GM23338 (cell line): ENCODE measurements around the gene TCHH. TPM values are rescaled to one million over a fixed set of nuclear protein-coding genes. Genes with fewer than 3 reads are reported as not detected.

ENCODE experiments used
- ATAC-seq: fragments of 200-7000 bp; cut with Tn5 transposase; 3 replicates; pipeline ENCODE4 v1.9.1; 2020
- DNase-seq: peaks from one replicate; pipeline ENCODE4 v3.0.0-alpha.2; 2015; ENCODE audit warnings: low spot score
- H2AFZ ChIP-seq: fragments of 200-600 bp; sonication (generic); 2 replicates; pipeline ENCODE4 v1.8.0; 2016; ENCODE audit warnings: antibody characterized with exemption, mild to moderate bottlenecking, moderate library complexity
- H3F3A ChIP-seq: fragments of 200-600 bp; sonication (generic); replicated peaks from 2 replicates; pipeline ENCODE4 v1.8.0; 2017; ENCODE audit warnings: antibody characterized with exemption, mixed run types, low read depth
- H3K27ac ChIP-seq: fragments of 200-600 bp; sonication (generic); 2 replicates; pipeline ENCODE4 v1.6.1; 2016; ENCODE audit warnings: low read depth
- H3K27me3 ChIP-seq: fragments of 200-600 bp; sonication (generic); 2 replicates; pipeline ENCODE4 v1.8.0; 2016; ENCODE audit warnings: mild to moderate bottlenecking, mixed run types, moderate library complexity; ENCODE audit not compliant: insufficient read depth
- H3K36me3 ChIP-seq: fragments of 200-600 bp; sonication (generic); 2 replicates; pipeline ENCODE4 v1.8.0; 2016; ENCODE audit warnings: mild to moderate bottlenecking; ENCODE audit not compliant: insufficient read depth
- H3K4me1 ChIP-seq: fragments of 200-600 bp; sonication (generic); 2 replicates; pipeline ENCODE4 v1.8.0; 2016; ENCODE audit warnings: mild to moderate bottlenecking, moderate library complexity; ENCODE audit not compliant: insufficient read depth
- H3K4me2 ChIP-seq: fragments of 200-600 bp; sonication (generic); 2 replicates; pipeline ENCODE4 v1.7.1; 2017; ENCODE audit warnings: mixed run types
- H3K4me3 ChIP-seq: fragments of 200-600 bp; sonication (generic); 2 replicates; pipeline ENCODE4 v1.6.1; 2016; ENCODE audit warnings: mixed run types
- H3K79me2 ChIP-seq: fragments of 200-600 bp; sonication (generic); replicated peaks from 2 replicates; pipeline ENCODE4 v1.8.0; 2017; ENCODE audit warnings: mild to moderate bottlenecking; ENCODE audit not compliant: insufficient read depth
- H3K9me2 ChIP-seq: fragments of 200-600 bp; sonication (generic); 2 replicates; pipeline ENCODE4 v1.8.0; 2017; ENCODE audit not compliant: insufficient read depth
- H4K20me1 ChIP-seq: fragments of 200-600 bp; sonication (generic); replicated peaks from 2 replicates; pipeline ENCODE4 v1.8.0; 2017; ENCODE audit warnings: mild to moderate bottlenecking; ENCODE audit not compliant: insufficient read depth
- H3K27ac Mint-ChIP-seq: 2 replicates; pipeline ENCODE4 v1.8.0; 2020; ENCODE audit warnings: inconsistent platforms, mild to moderate bottlenecking, moderate library complexity, mixed read lengths
- H3K27me3 Mint-ChIP-seq: 3 replicates; pipeline ENCODE4 v1.8.0; 2022; ENCODE audit warnings: low read depth, mild to moderate bottlenecking, moderate library complexity, mixed read lengths, inconsistent platforms; ENCODE audit not compliant: insufficient read depth, poor library complexity
- H3K36me3 Mint-ChIP-seq: 3 replicates; pipeline ENCODE4 v1.8.0; 2021; ENCODE audit warnings: low read depth, mild to moderate bottlenecking, inconsistent platforms, moderate library complexity, mixed read lengths
- H3K4me1 Mint-ChIP-seq: 3 replicates; pipeline ENCODE4 v1.8.0; 2020; ENCODE audit warnings: mild to moderate bottlenecking, inconsistent platforms, mixed read lengths
- H3K4me3 Mint-ChIP-seq: 3 replicates; pipeline ENCODE4 v1.8.0; 2021; ENCODE audit warnings: moderate library complexity, mild to moderate bottlenecking, inconsistent platforms, mixed read lengths
- H3K9me3 Mint-ChIP-seq: 3 replicates; pipeline ENCODE4 v1.8.0; 2020; ENCODE audit warnings: moderate library complexity, mild to moderate bottlenecking, inconsistent platforms, mixed read lengths
- EZH2 ChIP-seq: fragments of 200-600 bp; sonication (generic); IDR thresholded peaks from one replicate; pipeline ENCODE4 v1.8.0; 2017; ENCODE audit warnings: antibody characterized with exemption, mild to moderate bottlenecking, low read depth; ENCODE audit not compliant: unreplicated experiment
- EZH2phosphoT487 ChIP-seq: fragments of 200-600 bp; sonication (generic); IDR thresholded peaks from one replicate; pipeline ENCODE4 v1.8.1; 2018; ENCODE audit warnings: antibody characterized with exemption; ENCODE audit not compliant: unreplicated experiment
- JUNB ChIP-seq: IDR thresholded peaks from one replicate; pipeline ENCODE4 v1.6.1; 2016; ENCODE audit warnings: antibody characterized with exemption; ENCODE audit not compliant: unreplicated experiment
- NANOG ChIP-seq: IDR thresholded peaks from 2 replicates; pipeline ENCODE4 v1.6.1; 2016; ENCODE audit warnings: antibody characterized with exemption, borderline replicate concordance
- REST ChIP-seq: IDR thresholded peaks from one replicate; pipeline ENCODE4 v1.6.1; 2018; ENCODE audit warnings: antibody characterized with exemption; ENCODE audit not compliant: unreplicated experiment
- STAT1 ChIP-seq: IDR thresholded peaks from one replicate; pipeline ENCODE4 v1.6.1; 2016; ENCODE audit warnings: antibody characterized with exemption; ENCODE audit not compliant: unreplicated experiment
- ZNF114 ChIP-seq: fragments of 250-450 bp; sonication (Bioruptor Pico); IDR thresholded peaks from 2 replicates; pipeline ENCODE4 v1.5.0; 2020; ENCODE audit warnings: mild to moderate bottlenecking, moderate library complexity
- ZNF331 ChIP-seq: fragments of 250-450 bp; sonication (Bioruptor Pico); IDR thresholded peaks from 2 replicates; pipeline ENCODE4 v1.5.0; 2020; ENCODE audit warnings: low read depth, mild to moderate bottlenecking, moderate library complexity
- ZNF462 ChIP-seq: fragments of 250-450 bp; sonication (Bioruptor Pico); IDR thresholded peaks from 2 replicates; pipeline ENCODE4 v1.5.0; 2020; ENCODE audit warnings: mild to moderate bottlenecking, moderate library complexity
- polyA plus RNA-seq: library from polyadenylated mRNA; unstranded; fragments of >200 nt; fragmentation: Nextera tagmentation; extraction: Ambion mirVana; gene quantifications from 2 replicates; pipeline ENCODE4 v1.2.1, GENCODE V29; 2016
- total RNA-seq: library from RNA; depleted of rRNA; stranded (reverse); fragments of >200 nt; shearing (Covaris generic); gene quantifications from 2 replicates; pipeline ENCODE4 v1.2.3, GENCODE V29; 2014

TCHH gene
- total and polyA plus RNA-seq, 2 experiments from 2014 or later = 0.38 to 0.42 TPM

- Histone ChIP-seq H3K36me3 (no peaks in the 10 kb centered on the region), H4K20me1 (no peaks in the 10 kb centered on the region), H3K4me3 (no peak overlapping the region), H2AFZ (no peak overlapping the region), H3K27me3 (no peaks in the 10 kb centered on the region), H3K4me2 (no peak overlapping the region), H3F3A (no peaks in the 10 kb centered on the region), H3K79me2 (no peaks in the 10 kb centered on the region), H3K9me2 (no peaks in the 10 kb centered on the region; the same call in 1 of the 2 replicates), H3K4me1 (no peaks in the 10 kb centered on the region), H3K27ac (no peak overlapping the region)
- Mint-ChIP-seq H3K27ac (no peak overlapping the region), H3K4me3 (no peak overlapping the region), H3K4me1 (peaks cover 2% of the 10 kb centered on the region; the same call in 2 of the 3 replicates), H3K27me3 (peaks cover 3% of the 10 kb centered on the region), H3K9me3 (no peaks in the 10 kb centered on the region; the same call in 2 of the 3 replicates), H3K36me3 (no peaks in the 10 kb centered on the region)
- ATAC-seq (no peak), DNase-seq (no peak)
- TF ChIP-seq EZH2phosphoT487 = no peak
- no peak for TF ChIP-seq JUNB
- TF ChIP-seq EZH2 = no peak
- TF ChIP-seq NANOG = no peak
- no peak for TF ChIP-seq REST
- TF ChIP-seq ZNF462 (CRISPR knock-in tag) = no peak
- TF ChIP-seq STAT1 = no peak
- TF ChIP-seq ZNF331 (CRISPR knock-in tag) = no peak
- TF ChIP-seq ZNF114 = no peak
Observed at GRCh38 chr1:152162792-152163463, 47.7 kb upstream of the TCHH start.
